Ascending aorta (tissue), 2 donors: Measurements from ENCODE around the gene AKTIP. TPM values are rescaled to one million over a fixed set of nuclear protein-coding genes. Genes with fewer than 3 reads are reported as not detected.
"Not testable (repeated sequence)": the region's sequence is repeated elsewhere in the genome, so short reads cannot be mapped to it uniquely, and the experiment has no call there.

Source experiments
- DNase-seq, 2 donors: peaks; one replicate each; pipeline ENCODE4 v3.0.0-alpha.2; 2019; ENCODE audit warnings: low spot score in 2 of 2
- H3K27ac ChIP-seq, 2 donors: fragments of 200-600 bp; sonication (generic); one replicate each; pipeline ENCODE4 v1.5.1; 2016 to 2017; ENCODE audit warnings: mild to moderate bottlenecking in 1 of 2
- H3K27me3 ChIP-seq: fragments of 200-600 bp; sonication (generic); one replicate; pipeline ENCODE4 v1.5.1; 2017
- H3K36me3 ChIP-seq, 2 donors: fragments of 200-600 bp; sonication (generic); one replicate each; pipeline ENCODE4 v1.5.1; 2016
- H3K4me1 ChIP-seq, 2 donors: fragments of 200-600 bp; sonication (generic); one replicate each; pipeline ENCODE4 v1.5.1; 2016 to 2017; ENCODE audit warnings: mild to moderate bottlenecking in 1 of 2
- H3K4me3 ChIP-seq, 2 donors: fragments of 200-600 bp; sonication (generic); one replicate each; pipeline ENCODE4 v1.5.1; 2016 to 2017; ENCODE audit warnings: mild to moderate bottlenecking in 1 of 2
- H3K9me3 ChIP-seq, 2 donors: fragments of 200-600 bp; sonication (generic); one replicate each; pipeline ENCODE4 v1.5.1; 2016
- intact Hi-C: fragments of 100-400 bp; cut with DNase I; formaldehyde crosslinking; loops from one replicate; pipeline ENCODE4 v1.15.1; 2023
- total RNA-seq: library from RNA; depleted of rRNA; stranded (reverse); fragments of >200 nt; gene quantifications from one replicate; pipeline ENCODE4 v1.1.0, GENCODE V29; 2016
- TF ChIP-seq, protein P1 (sequence below), 3 experiments: fragments of 200-600 bp in 2 of 3; fragments of 450-650 bp in 1 of 3; sonication (generic) in 2 of 3; IDR thresholded peaks; one replicate each; pipeline ENCODE4 v1.5.1; 2016 to 2019; ENCODE audit warnings: antibody characterized with exemption in 3 of 3, mild to moderate bottlenecking in 1 of 3, moderate library complexity in 1 of 3

AKTIP gene
- total RNA-seq, 1 donor from 2014 or later = 58.0 TPM

DNA sequence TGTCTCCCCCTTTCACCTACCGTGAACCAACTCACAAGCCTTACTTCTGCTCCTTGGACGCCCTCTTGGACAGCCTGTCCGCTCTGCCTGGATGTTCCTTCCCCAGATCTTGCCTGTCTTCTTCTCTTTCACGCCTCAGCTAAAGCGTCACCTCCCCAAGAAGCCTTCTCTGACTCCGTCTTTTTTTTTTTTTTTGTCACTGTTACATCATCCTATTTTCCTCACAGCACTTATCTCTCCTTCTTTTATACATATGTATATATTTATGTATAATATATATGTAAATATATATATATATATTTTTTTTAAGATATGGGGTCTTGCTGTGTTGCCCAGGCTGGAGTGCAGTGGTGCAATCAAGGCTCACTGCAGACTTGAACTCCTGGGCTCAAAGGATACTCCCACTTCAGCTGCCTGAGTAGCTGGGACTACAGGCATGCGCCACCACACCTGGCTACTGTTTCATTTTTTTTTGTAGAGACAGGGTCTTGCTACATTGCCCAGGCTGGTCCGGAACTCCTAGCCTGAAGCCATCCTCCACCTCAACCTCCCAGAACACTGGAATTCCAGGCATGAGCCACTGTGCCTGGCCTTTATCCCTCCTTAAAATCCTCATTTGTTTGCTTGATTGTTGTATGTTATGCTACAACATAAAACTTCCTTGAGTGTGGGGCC is 16.5 kb upstream of the AKTIP start:
- Histone ChIP-seq H3K27me3 (no peaks in the 10 kb centered on the region), H3K36me3 (no peaks in the 10 kb centered on the region), H3K27ac (peak overlapping the region in 1 of 2 donors; percentile 27), H3K4me3 (no peak overlapping the region), H3K9me3 (no peaks in the 10 kb centered on the region), H3K4me1 (no peaks in the 10 kb centered on the region)
- intact Hi-C loops = no loop called here
- DNase-seq = no peak
- TF ChIP-seq, protein P1, sequence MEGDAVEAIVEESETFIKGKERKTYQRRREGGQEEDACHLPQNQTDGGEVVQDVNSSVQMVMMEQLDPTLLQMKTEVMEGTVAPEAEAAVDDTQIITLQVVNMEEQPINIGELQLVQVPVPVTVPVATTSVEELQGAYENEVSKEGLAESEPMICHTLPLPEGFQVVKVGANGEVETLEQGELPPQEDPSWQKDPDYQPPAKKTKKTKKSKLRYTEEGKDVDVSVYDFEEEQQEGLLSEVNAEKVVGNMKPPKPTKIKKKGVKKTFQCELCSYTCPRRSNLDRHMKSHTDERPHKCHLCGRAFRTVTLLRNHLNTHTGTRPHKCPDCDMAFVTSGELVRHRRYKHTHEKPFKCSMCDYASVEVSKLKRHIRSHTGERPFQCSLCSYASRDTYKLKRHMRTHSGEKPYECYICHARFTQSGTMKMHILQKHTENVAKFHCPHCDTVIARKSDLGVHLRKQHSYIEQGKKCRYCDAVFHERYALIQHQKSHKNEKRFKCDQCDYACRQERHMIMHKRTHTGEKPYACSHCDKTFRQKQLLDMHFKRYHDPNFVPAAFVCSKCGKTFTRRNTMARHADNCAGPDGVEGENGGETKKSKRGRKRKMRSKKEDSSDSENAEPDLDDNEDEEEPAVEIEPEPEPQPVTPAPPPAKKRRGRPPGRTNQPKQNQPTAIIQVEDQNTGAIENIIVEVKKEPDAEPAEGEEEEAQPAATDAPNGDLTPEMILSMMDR (IDR thresholded peaks at IDR 0.05) = no peak

DNA sequence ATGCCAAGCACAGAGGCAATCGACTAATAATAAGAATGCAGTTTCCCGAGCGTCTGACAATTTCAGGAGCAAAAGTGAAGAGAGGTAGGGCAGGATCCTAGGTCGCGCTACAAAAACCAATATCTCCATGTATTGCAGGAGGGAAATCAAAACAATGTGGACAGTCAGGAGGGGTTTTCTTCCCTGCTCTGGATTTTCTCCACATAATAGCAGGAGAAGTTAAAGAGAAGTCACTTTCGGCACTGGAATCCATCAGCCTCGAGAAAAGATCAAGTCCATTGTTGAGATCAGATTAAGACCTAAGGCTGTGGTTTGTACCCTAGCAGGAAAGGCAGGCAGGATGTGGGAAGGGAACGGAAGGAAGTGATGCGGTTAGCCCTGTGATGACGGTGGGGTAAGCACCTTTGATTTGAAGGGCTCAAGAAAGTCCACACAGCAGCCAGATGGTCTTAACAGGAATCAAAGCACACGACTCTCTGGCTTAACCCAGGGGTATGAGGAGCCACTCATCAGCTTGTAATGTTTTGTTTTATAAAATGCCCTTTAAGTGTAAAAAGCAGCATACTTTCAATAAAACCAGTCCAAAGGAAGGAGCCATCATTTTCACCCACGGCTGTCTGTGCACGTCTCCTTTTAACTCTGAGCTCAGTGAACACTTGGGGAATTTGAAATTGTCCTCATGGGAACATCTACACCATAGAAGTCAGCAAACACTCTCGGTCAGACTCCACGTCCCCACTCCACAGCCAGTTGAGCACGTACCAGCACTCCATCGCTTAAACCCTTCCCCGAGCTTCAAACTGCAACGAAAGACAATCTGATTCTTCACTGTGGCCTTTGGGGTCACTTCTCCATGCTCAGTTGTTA is 15.8 kb upstream of the AKTIP start:
- no peak overlapping the region for H3K4me3 ChIP-seq

DNA sequence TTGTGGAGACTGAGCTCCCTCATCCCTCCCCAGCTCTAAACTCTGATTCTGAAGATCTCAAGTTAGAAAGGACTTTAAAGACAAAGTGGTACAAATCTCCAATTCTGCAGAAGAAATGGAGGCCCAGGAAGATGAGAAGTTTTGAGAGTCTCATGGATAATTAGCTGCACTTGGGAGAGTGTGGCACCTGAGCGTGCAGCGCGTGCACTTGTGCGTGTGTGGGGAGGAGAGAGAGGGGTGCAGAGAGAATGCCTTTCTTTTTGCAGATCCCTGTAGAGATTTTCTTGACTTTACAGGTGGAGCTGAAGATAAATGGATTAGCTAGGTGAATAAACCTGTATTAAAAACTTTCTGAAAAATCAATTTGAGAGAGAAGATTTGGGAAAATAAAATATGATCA is 14.8 kb upstream of the AKTIP start:
- no peak overlapping the region for H3K4me3 ChIP-seq
- no peaks in the 10 kb centered on the region for H3K4me1 ChIP-seq
- TF ChIP-seq, protein P1 (IDR thresholded peaks at IDR 0.05) = no peak
- peak overlapping the region in 1 of 2 donors; percentile 27 for H3K27ac ChIP-seq
- H3K36me3 ChIP-seq = no peaks in the 10 kb centered on the region
- H3K27me3 ChIP-seq = no peaks in the 10 kb centered on the region
- DNase-seq = no peak
- H3K9me3 ChIP-seq = no peaks in the 10 kb centered on the region
- intact Hi-C loops = no loop called here

More for the DNA sequence above, 15.8 kb upstream of the AKTIP start:
- Histone ChIP-seq H3K36me3 (no peaks in the 10 kb centered on the region), H3K27me3 (no peaks in the 10 kb centered on the region), H3K27ac (peak overlapping the region in 1 of 2 donors; percentile 27), H3K4me1 (no peaks in the 10 kb centered on the region), H3K9me3 (no peaks in the 10 kb centered on the region)
- TF ChIP-seq, protein P1 (IDR thresholded peaks at IDR 0.05) = no peak
- DNase-seq = peak in 1 of 2 donors; percentile 67
- intact Hi-C loops = no loop called here

DNA sequence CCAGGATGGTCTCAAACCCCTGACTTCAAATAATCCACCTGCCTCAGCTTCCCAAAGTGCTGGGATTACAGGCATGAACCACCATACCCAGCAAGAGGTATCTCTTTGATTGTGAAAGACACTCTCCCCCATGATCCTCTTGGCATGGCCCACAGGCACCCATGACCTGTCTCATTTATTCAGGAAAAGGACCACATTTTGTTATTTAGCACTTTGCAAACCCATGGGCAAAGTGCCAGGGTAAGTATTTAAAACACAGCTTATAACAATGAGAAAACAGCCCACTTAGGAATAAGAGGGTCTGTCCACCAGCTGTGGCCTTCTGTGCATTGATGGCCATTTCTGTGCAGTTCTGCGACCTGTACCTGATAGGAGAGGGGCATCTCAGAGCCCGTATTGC is 12.8 kb upstream of the AKTIP start:
- Histone ChIP-seq H3K4me3 (no peak overlapping the region), H3K36me3 (no peaks in the 10 kb centered on the region), H3K27me3 (no peaks in the 10 kb centered on the region), H3K9me3 (no peaks in the 10 kb centered on the region), H3K4me1 (no peaks in the 10 kb centered on the region), H3K27ac (no peak overlapping the region)
- intact Hi-C loops = no loop called here
- TF ChIP-seq, protein P1 (IDR thresholded peaks at IDR 0.05) = no peak
- no peak for DNase-seq

DNA sequence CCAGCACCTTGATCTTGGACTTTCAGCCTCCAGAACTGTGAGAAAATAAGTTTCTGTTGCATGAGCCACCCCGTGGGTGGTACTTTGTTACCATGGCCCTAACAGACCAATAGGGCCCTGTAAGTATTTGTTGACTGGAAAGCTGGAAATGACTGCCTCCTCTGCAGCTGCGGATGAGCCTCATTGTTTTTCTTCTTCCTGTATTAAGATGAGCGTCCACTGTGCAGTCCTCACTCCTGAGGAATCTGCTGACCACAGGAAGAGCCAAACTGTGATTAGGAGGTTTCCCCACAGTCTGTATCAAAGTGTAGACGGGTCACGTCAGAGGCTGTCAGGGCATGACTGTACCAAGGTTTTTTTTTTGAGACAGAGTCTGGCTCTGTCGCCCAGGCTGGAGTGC is 12.2 kb upstream of the AKTIP start:
- peaks cover 0 to under 1% of the 10 kb centered on the region in 2 donors for H3K4me1 ChIP-seq
- TF ChIP-seq, protein P1 (IDR thresholded peaks at IDR 0.05) = no peak
- intact Hi-C loops = no loop called here
- no peaks in the 10 kb centered on the region for H3K27me3 ChIP-seq
- H3K9me3 ChIP-seq = no peaks in the 10 kb centered on the region
- H3K36me3 ChIP-seq = no peaks in the 10 kb centered on the region
- no peak overlapping the region for H3K4me3 ChIP-seq
- no peak for DNase-seq
- no peak overlapping the region for H3K27ac ChIP-seq

DNA sequence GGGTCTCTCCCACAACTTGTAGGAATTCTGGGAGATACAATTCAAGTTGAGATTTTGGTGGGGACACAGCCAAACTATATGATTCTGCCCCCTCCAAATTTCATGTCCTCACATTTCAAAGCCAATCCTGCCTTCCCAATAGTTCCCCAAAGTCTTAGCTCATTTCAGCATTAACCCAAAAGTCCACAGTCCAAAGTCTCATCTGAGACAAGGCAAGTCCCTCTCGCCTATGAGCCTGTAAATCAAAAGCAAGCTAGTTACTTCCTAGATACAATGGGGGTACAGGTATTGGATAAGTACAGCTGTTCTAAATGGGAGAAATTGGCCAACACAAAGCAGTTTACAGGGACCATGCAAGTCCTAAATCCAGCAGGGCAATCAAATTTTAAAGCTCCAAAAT is 9.8 kb upstream of the AKTIP start:
- intact Hi-C loops, H3K27ac ChIP-seq, H3K4me1 ChIP-seq: not testable (repeated sequence)

More for the DNA sequence above, 9.8 kb upstream of the AKTIP start:
- not testable (repeated sequence) for H3K9me3 ChIP-seq, DNase-seq, H3K27me3 ChIP-seq, H3K4me3 ChIP-seq, H3K36me3 ChIP-seq
